GM23338 (cell line): Measurements from ENCODE around the gene LRMDA. TPM values are rescaled to one million over a fixed set of nuclear protein-coding genes. Genes with fewer than 3 reads are reported as not detected.

Experiments
- CREB1 ChIP-seq: fragments of 250-450 bp; sonication (Bioruptor Pico); IDR thresholded peaks from 2 replicates; pipeline ENCODE4 v1.5.0; 2020; ENCODE audit warnings: low read depth, mild to moderate bottlenecking, moderate library complexity
- CTCF ChIP-seq, 2 experiments: fragments of 200-600 bp in 1 of 2; sonication (generic) in 1 of 2; conservative IDR thresholded peaks; 2 replicates each; pipeline versions ENCODE4 v1.5.1 to v1.6.1; 2016 to 2017; ENCODE audit warnings: antibody characterized with exemption in 2 of 2, low read depth in 2 of 2, mild to moderate bottlenecking in 2 of 2, moderate library complexity in 1 of 2
- ETS1 ChIP-seq: IDR thresholded peaks from 2 replicates; pipeline ENCODE4 v1.6.1; 2016; ENCODE audit warnings: antibody characterized with exemption
- EZH2phosphoT487 ChIP-seq: fragments of 200-600 bp; sonication (generic); IDR thresholded peaks from one replicate; pipeline ENCODE4 v1.8.1; 2018; ENCODE audit warnings: antibody characterized with exemption; ENCODE audit not compliant: unreplicated experiment
- POLR2AphosphoS5 ChIP-seq: IDR thresholded peaks from 2 replicates; pipeline ENCODE4 v1.6.1; 2016; ENCODE audit warnings: antibody characterized with exemption, low read depth
- STAT1 ChIP-seq: IDR thresholded peaks from one replicate; pipeline ENCODE4 v1.6.1; 2016; ENCODE audit warnings: antibody characterized with exemption; ENCODE audit not compliant: unreplicated experiment
- polyA plus RNA-seq: library from polyadenylated mRNA; unstranded; fragments of >200 nt; fragmentation: Nextera tagmentation; extraction: Ambion mirVana; gene quantifications from 2 replicates; pipeline ENCODE4 v1.2.1, GENCODE V29; 2016
- total RNA-seq: library from RNA; depleted of rRNA; stranded (reverse); fragments of >200 nt; shearing (Covaris generic); gene quantifications from 2 replicates; pipeline ENCODE4 v1.2.3, GENCODE V29; 2014
- TF ChIP-seq, protein P1 (sequence below): fragments of 250-450 bp; sonication (Bioruptor Pico); IDR thresholded peaks from 2 replicates; pipeline ENCODE4 v1.5.0; 2020; ENCODE audit warnings: mild to moderate bottlenecking, moderate library complexity

Gene LRMDA
- total and polyA plus RNA-seq, 2 experiments from 2014 or later, result 0.90 to 1.8 TPM

DNA sequence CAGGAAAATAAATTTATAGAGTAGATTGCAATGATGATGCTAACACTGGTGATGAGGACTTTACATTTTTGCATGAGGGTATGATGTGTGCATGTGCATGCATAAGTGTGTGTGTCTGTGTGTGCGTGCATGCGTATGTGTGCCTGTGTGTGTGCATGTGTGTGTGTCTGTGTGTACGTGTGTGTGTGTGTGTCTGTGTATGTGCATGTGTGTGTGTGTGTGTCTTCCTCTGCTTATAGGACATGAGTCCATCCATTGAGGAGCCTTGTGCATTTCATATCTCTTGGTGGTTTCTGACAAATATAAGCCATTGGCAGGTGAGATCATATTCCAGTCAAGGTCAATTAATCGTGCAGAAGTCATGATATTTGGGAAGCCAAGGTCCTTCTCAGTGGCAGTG, 277.8 kb downstream of the LRMDA start (continued):
- TF ChIP-seq, protein P1, sequence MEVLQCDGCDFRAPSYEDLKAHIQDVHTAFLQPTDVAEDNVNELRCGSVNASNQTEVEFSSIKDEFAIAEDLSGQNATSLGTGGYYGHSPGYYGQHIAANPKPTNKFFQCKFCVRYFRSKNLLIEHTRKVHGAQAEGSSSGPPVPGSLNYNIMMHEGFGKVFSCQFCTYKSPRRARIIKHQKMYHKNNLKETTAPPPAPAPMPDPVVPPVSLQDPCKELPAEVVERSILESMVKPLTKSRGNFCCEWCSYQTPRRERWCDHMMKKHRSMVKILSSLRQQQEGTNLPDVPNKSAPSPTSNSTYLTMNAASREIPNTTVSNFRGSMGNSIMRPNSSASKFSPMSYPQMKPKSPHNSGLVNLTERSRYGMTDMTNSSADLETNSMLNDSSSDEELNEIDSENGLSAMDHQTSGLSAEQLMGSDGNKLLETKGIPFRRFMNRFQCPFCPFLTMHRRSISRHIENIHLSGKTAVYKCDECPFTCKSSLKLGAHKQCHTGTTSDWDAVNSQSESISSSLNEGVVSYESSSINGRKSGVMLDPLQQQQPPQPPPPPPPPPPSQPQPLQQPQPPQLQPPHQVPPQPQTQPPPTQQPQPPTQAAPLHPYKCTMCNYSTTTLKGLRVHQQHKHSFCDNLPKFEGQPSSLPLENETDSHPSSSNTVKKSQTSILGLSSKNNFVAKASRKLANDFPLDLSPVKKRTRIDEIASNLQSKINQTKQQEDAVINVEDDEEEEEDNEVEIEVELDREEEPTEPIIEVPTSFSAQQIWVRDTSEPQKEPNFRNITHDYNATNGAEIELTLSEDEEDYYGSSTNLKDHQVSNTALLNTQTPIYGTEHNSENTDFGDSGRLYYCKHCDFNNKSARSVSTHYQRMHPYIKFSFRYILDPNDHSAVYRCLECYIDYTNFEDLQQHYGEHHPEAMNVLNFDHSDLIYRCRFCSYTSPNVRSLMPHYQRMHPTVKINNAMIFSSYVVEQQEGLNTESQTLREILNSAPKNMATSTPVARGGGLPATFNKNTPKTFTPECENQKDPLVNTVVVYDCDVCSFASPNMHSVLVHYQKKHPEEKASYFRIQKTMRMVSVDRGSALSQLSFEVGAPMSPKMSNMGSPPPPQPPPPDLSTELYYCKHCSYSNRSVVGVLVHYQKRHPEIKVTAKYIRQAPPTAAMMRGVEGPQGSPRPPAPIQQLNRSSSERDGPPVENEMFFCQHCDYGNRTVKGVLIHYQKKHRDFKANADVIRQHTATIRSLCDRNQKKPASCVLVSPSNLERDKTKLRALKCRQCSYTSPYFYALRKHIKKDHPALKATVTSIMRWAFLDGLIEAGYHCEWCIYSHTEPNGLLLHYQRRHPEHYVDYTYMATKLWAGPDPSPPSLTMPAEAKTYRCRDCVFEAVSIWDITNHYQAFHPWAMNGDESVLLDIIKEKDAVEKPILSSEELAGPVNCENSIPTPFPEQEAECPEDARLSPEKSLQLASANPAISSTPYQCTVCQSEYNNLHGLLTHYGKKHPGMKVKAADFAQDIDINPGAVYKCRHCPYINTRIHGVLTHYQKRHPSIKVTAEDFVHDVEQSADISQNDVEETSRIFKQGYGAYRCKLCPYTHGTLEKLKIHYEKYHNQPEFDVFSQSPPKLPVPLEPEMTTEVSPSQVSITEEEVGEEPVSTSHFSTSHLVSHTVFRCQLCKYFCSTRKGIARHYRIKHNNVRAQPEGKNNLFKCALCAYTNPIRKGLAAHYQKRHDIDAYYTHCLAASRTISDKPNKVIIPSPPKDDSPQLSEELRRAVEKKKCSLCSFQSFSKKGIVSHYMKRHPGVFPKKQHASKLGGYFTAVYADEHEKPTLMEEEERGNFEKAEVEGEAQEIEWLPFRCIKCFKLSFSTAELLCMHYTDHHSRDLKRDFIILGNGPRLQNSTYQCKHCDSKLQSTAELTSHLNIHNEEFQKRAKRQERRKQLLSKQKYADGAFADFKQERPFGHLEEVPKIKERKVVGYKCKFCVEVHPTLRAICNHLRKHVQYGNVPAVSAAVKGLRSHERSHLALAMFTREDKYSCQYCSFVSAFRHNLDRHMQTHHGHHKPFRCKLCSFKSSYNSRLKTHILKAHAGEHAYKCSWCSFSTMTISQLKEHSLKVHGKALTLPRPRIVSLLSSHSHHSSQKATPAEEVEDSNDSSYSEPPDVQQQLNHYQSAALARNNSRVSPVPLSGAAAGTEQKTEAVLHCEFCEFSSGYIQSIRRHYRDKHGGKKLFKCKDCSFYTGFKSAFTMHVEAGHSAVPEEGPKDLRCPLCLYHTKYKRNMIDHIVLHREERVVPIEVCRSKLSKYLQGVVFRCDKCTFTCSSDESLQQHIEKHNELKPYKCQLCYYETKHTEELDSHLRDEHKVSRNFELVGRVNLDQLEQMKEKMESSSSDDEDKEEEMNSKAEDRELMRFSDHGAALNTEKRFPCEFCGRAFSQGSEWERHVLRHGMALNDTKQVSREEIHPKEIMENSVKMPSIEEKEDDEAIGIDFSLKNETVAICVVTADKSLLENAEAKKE (CRISPR knock-in tag), result no peak
- TF ChIP-seq CREB1 (CRISPR knock-in tag) (no peak), ETS1 (no peak), POLR2AphosphoS5 (no peak), CTCF (conservative IDR thresholded peaks at IDR 0.05; ENCODE audit: low read depth in 2 of 2) (no peak), EZH2phosphoT487 (no peak), STAT1 (no peak)
